BLaER1 (cell line): ENCODE measurements around the gene MMS19.
"Not testable (repeated sequence)": the region's sequence is repeated elsewhere in the genome, so short reads cannot be mapped to it uniquely, and the experiment has no call there.

Experiments used
- H3K27ac ChIP-seq: shearing (Covaris generic); formaldehyde crosslinking; 2 replicates; pipeline ENCODE4 v1.8.1; 2022
- H3K27me3 ChIP-seq: shearing (Covaris generic); formaldehyde crosslinking; 2 replicates; pipeline ENCODE4 v1.8.1; 2022
- H3K36me3 ChIP-seq: shearing (Covaris generic); formaldehyde crosslinking; 2 replicates; pipeline ENCODE4 v1.8.1; 2022
- H3K4me1 ChIP-seq: shearing (Covaris generic); formaldehyde crosslinking; 2 replicates; pipeline ENCODE4 v1.8.1; 2022
- H3K4me2 ChIP-seq: shearing (Covaris generic); formaldehyde crosslinking; 2 replicates; pipeline ENCODE4 v1.8.1; 2022
- H3K4me3 ChIP-seq: shearing (Covaris generic); formaldehyde crosslinking; 2 replicates; pipeline ENCODE4 v1.8.1; 2022
- H3K9ac ChIP-seq: shearing (Covaris generic); formaldehyde crosslinking; 2 replicates; pipeline ENCODE4 v1.8.1; 2022
- H3K9me3 ChIP-seq: shearing (Covaris generic); formaldehyde crosslinking; 2 replicates; pipeline ENCODE4 v1.8.1; 2022
- H4K20me1 ChIP-seq: shearing (Covaris generic); formaldehyde crosslinking; 2 replicates; pipeline ENCODE4 v1.8.1; 2022
- Cebpa-rat ChIP-seq: shearing (Covaris generic); IDR thresholded peaks from 2 replicates; pipeline ENCODE4 v1.8.1; 2022

Gene MMS19

DNA sequence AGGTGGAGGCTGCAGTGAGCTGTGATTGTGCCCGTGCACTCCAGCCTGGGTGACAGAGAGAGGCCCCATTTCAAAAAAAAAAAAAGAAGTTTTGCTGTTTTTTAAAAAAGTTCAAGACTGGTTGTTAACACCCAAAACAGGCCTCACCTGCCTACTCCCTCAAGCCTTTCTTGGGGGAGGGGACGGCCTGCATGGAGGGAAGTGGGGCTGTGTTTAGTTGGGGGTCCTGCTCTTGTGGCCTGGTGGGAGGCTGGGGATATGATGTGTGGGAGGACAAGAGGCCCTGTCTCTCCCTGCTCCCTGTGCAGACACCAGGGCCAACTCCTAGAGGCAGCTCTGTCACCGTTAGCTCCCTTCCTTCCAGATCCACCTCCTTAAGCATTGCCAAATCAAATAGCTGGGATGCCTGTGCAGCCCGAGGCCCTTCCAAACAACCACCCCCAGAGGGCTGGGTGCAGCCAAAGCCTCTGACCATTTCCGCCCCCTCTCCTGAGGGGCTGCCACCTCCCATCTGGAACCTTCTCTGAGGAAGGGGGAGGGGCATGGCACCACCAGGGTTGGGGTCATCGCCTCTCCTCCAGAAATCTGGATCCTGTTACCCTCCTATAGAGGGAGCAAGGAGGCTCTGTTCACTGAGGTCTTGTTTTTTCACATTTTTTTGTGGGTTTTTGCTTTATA lies 41.4 kb upstream of the MMS19 start:
- Histone ChIP-seq H3K4me2 (no peak overlapping the region), H4K20me1 (no peaks in the 10 kb centered on the region), H3K27ac (no peak overlapping the region)

DNA sequence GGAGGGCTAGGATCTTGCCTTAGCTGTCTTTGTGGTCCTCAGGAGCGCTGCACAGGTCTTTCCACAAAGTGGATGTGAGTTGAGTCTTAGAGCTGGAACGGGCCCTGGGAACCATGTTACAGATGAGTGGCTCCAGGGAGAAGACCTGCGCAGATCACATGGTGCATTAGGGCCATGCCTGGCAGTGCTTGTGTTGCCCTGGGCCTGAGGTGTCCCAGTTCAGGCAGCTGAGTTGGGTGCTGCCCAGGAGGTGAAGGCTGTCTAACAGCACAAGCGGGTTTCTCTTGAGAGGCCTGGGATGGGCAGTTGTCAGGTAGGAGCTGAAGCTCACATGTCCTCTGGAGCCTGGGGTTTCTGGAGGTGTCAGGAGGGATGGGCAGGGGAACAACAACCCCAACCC lies 40.6 kb upstream of the MMS19 start:
- H3K4me2 ChIP-seq = no peak overlapping the region
- TF ChIP-seq Cebpa-rat = no peak
- H3K27ac ChIP-seq = no peak overlapping the region

More for the DNA sequence above, 41.4 kb upstream of the MMS19 start:
- Histone ChIP-seq H3K36me3 (no peaks in the 10 kb centered on the region), H3K4me3 (no peak overlapping the region), H3K4me1 (peaks cover 22% of the 10 kb centered on the region), H3K9me3 (no peaks in the 10 kb centered on the region), H3K27me3 (no peaks in the 10 kb centered on the region), H3K9ac (no peak overlapping the region)
- no peak for TF ChIP-seq Cebpa-rat

DNA sequence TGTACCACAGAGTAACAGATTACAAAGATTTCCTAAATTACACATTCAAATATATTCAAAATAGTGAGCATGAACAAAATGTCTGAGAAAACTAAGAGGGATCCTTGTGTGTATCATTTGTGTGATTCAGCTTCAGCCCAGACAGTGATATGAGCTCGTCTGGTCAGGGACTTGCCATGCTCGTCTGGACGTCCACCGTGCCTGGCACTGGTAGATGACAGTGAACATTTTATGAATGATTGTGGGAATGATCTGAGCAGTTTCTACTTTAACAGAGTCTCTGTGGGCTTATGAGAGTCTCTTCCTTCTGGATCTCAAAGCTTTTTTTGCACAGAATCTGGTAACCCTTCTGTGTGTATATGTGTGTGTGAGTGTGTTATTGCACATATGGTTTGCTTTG lies 40.2 kb upstream of the MMS19 start:
- H3K27ac ChIP-seq = no peak overlapping the region

More for the DNA sequence above, 40.6 kb upstream of the MMS19 start:
- H3K9ac ChIP-seq = no peak overlapping the region
- H3K36me3 ChIP-seq = no peaks in the 10 kb centered on the region
- H4K20me1 ChIP-seq = no peaks in the 10 kb centered on the region
- H3K4me3 ChIP-seq = no peak overlapping the region
- H3K9me3 ChIP-seq = no peaks in the 10 kb centered on the region
- H3K4me1 ChIP-seq = peaks cover 21% of the 10 kb centered on the region
- no peaks in the 10 kb centered on the region for H3K27me3 ChIP-seq

DNA sequence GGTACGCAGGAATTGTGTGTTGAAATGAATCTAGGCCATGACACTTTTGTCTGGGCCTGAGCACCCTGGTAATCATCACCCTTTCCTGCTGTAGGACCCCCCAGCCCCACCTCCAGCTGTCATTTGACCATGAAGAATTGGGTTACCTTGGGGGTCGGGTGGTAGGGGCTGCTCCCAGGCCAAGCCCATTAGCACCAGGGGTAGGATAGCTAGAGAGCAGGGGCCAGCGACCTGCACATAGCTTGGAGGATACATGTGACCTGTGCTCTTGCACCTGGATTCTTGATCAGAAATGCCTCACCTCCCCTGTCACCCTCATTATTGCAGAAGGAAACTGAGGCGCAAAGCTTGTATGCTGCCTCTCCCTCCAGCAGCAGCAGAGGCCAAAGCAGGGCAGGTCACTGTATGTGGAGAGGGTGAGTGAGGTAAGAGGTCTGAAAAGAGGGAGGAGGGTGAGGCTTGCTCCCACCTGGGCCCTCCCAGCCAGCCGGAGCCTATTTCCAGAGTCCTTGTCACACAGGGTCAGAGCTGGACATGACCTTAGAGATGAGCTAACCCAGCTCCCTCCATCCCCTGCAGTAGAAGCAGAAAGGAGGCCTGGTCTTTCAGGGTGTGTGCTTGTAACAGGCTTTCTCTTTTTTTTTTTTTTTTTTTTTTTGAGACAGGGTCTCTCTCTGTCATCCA lies 39.1 kb upstream of the MMS19 start:
- Histone ChIP-seq H3K27ac (no peak overlapping the region), H3K36me3 (no peaks in the 10 kb centered on the region), H3K9ac (no peak overlapping the region), H3K4me2 (no peak overlapping the region), H3K4me3 (no peak overlapping the region), H4K20me1 (no peaks in the 10 kb centered on the region), H3K27me3 (no peaks in the 10 kb centered on the region), H3K9me3 (no peaks in the 10 kb centered on the region), H3K4me1 (peaks cover 6% of the 10 kb centered on the region)
- no peak for TF ChIP-seq Cebpa-rat

More for the DNA sequence above, 40.2 kb upstream of the MMS19 start:
- Histone ChIP-seq H3K9me3 (no peaks in the 10 kb centered on the region), H3K4me3 (no peak overlapping the region), H3K4me1 (peaks cover 17% of the 10 kb centered on the region), H4K20me1 (no peaks in the 10 kb centered on the region), H3K9ac (no peak overlapping the region), H3K4me2 (no peak overlapping the region), H3K36me3 (no peaks in the 10 kb centered on the region), H3K27me3 (no peaks in the 10 kb centered on the region)
- no peak for TF ChIP-seq Cebpa-rat

DNA sequence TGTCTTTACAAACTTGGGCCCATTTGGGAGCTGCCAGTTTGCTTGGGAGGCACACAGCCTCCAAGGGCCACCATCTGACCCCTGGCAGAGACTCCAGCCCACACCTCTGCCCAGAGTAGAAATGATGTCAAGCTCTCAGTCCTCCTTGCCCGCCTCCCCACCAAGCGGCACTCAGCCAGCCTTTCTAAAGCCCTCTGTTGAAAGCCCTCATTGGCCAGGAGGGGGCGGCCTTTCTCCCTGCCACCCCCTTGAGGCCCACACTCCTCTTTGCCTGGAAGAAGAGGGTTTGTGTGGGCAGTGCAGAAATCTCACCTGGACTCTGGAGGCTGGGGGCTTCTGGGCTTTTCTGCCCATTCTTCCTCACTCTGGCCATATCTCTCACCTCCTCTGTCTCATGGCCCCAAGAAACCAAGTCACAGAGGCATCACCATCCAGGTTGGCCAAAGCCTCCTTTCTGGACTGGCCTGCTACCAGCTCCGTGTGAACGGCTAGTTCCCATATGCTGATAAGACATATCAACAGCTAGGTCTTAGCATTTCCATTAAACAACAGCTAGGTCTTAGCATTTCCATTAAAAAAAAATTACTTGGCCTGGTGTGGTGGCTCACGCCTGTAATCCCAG lies 36.6 kb upstream of the MMS19 start:
- Histone ChIP-seq H4K20me1 (no peaks in the 10 kb centered on the region), H3K4me2 (no peak overlapping the region)

DNA sequence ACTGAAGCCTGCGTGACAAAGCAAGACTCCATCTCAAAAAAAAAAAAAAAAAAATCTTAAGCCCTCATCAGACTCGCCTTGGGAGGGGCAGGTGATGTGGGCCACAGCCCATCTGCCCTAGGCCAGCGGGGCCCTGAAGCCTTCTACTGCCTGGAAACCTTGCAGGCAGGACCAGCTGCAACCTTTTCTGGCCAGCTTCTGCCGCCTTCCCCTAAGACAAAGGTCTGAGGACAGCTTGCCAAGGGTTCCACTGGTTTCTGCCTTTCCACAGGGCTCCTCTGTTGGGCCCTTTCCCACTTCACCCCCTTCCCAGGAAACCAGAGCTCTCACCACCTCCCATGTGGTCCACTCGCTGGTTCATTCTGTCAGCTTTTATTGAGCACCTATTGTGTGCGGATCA lies 35.7 kb upstream of the MMS19 start:
- TF ChIP-seq Cebpa-rat = no peak

More for the DNA sequence above, 36.6 kb upstream of the MMS19 start:
- Histone ChIP-seq H3K9me3 (peaks cover under 1% of the 10 kb centered on the region; the same call in 1 of the 2 replicates), H3K36me3 (no peaks in the 10 kb centered on the region), H3K27me3 (no peaks in the 10 kb centered on the region), H3K27ac (no peak overlapping the region), H3K4me3 (no peak overlapping the region), H3K4me1 (no peaks in the 10 kb centered on the region), H3K9ac (no peak overlapping the region)
- no peak for TF ChIP-seq Cebpa-rat

DNA sequence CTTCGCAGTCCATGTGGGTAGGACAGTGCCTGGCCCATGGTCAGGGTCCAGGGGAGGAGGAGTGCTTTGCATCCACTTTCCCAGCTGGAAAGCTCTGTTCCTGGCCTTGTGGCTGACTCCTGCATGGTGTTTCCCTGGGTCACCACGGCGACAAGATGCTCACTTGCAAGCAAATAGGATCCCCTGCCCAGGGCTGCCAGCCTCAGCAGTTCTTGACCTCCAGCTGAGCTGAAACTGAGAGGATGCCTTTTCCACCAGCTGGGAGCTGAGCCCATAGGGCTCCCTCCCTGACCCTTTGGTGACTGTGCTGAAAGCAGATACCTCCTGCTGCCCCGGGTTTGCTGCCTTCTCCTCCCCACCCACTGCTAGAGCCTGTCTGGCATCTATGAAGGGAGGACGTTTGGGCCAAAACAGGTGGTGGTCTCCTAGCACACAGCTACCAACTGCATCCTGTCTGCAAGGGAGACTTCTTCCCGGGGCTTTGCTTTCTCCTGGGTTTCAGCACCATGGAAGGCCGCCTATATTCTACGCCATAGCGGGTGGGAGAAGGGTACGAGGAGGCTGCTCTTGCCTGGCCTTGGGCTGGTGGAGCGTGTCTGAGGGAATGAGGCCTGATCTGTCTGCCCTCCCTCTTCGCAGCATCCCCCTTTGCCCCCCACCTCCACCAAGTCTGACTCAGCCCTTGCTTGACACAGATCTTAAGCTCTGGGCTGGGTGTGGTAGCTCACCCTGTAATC lies 34.9 kb upstream of the MMS19 start:
- Histone ChIP-seq H3K4me1 (no peaks in the 10 kb centered on the region), H3K27ac (no peak overlapping the region), H3K9me3 (peaks cover 4% of the 10 kb centered on the region; the same call in 1 of the 2 replicates), H3K27me3 (no peaks in the 10 kb centered on the region), H3K4me3 (no peak overlapping the region), H3K36me3 (no peaks in the 10 kb centered on the region), H4K20me1 (no peaks in the 10 kb centered on the region), H3K4me2 (no peak overlapping the region), H3K9ac (no peak overlapping the region)
- no peak for TF ChIP-seq Cebpa-rat

More for the DNA sequence above, 35.7 kb upstream of the MMS19 start:
- H3K27ac ChIP-seq = no peak overlapping the region
- H3K27me3 ChIP-seq = no peaks in the 10 kb centered on the region
- no peaks in the 10 kb centered on the region for H3K36me3 ChIP-seq
- H3K4me2 ChIP-seq = no peak overlapping the region
- H3K9me3 ChIP-seq = peaks cover 4% of the 10 kb centered on the region; the same call in 1 of the 2 replicates
- no peaks in the 10 kb centered on the region for H4K20me1 ChIP-seq
- H3K4me3 ChIP-seq = no peak overlapping the region
- H3K4me1 ChIP-seq = no peaks in the 10 kb centered on the region
- no peak overlapping the region for H3K9ac ChIP-seq

DNA sequence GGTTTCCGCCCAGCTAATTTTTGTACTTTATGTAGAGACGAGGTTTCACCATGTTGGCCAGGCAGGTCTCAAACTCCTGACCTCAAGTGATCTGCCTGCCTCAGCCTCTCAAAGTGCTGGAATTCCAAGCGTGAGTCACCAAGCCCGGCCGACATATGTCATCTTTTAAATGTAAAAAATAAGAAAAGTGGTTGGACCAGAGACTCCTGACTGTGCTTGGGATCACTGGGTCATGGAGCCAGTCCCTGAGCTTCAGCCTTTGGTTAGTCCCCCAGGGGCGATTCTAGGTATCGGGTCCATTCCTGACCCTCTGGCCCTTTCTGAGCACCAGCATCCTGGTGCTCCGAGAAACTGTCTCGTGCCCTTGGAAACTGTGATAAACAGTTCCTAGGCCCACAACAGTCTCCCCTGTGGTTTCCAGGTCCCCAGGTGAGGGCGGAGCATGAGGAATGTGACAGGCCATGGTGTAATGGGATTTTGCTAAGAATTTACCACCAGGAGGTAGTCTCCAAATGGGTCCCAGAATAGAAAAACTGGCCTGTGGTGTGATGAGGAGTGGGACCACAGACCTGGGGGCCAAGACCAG lies 33.3 kb upstream of the MMS19 start:
- Histone ChIP-seq H3K9ac (no peak overlapping the region), H3K4me3 (no peak overlapping the region), H3K4me2 (no peak overlapping the region), H3K9me3 (peaks cover 4% of the 10 kb centered on the region; the same call in 1 of the 2 replicates), H3K27me3 (no peaks in the 10 kb centered on the region), H3K27ac (no peak overlapping the region), H4K20me1 (no peaks in the 10 kb centered on the region), H3K4me1 (no peaks in the 10 kb centered on the region), H3K36me3 (no peaks in the 10 kb centered on the region)
- TF ChIP-seq Cebpa-rat = no peak

DNA sequence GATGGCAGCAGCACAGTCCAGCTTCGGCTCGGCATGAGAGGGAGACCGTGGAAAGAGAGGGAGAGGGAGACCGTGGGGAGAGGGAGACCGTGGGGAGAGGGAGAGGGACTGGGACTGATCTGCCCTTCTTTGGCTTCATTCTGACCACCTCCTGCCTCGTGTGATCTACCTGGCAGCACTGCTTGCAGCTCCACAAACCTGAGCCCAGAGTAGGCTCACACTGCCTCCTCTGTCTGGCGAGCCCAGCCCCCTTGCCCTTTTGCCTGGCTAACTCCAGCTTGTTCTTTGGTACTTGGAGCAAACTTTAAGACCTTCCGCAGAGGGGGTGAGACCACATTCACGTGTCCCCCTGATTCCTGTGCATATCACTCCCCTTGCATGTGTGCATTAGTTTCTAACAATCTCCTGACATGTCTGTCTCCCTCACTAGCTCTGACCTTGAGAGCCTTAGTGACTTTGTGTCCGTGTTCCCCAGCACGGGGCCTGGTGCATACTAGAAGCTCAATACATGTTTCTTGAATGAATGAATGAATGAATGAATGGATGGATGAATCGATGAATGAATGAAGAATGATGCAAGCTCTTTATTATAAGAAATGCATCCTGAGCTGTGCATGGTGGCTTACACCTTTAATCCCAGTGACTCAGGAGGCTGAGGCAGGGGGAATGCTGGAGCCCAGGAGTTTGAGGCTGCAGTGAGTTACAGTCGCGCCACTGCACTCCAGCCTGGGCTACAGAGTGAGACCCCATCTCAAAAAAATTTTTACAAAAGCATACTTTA lies 31.7 kb upstream of the MMS19 start:
- Histone ChIP-seq H3K9me3 (peaks cover 4% of the 10 kb centered on the region; the same call in 1 of the 2 replicates), H3K4me1 (no peaks in the 10 kb centered on the region), H3K36me3 (no peaks in the 10 kb centered on the region), H4K20me1 (no peaks in the 10 kb centered on the region), H3K27me3 (no peaks in the 10 kb centered on the region), H3K4me2 (no peak overlapping the region), H3K9ac (no peak overlapping the region), H3K4me3 (no peak overlapping the region), H3K27ac (no peak overlapping the region)
- no peak for TF ChIP-seq Cebpa-rat

DNA sequence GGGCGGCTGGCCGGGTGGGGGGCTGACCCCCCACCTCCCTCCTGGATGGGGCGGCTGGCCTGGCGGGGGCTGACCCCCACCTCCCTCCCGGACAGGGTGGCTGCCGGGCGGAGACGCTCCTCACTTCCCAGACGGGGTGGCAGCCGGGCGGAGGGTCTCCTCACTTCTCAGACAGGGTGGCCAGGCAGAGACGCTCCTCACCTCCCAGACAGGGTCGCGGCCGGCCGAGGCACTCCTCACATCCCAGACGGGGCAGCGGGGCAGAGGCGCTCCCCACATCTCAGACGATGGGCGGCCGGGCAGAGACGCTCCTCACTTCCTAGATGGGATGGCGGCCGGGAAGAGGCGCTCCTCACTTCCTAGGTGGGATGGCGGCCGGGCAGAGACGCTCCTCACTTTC lies 30.7 kb upstream of the MMS19 start:
- not testable (repeated sequence) for H4K20me1 ChIP-seq, H3K27me3 ChIP-seq, H3K4me3 ChIP-seq

More for the DNA sequence above, 30.7 kb upstream of the MMS19 start:
- H3K4me2 ChIP-seq, H3K36me3 ChIP-seq, H3K27ac ChIP-seq, H3K9me3 ChIP-seq, H3K4me1 ChIP-seq, H3K9ac ChIP-seq: not testable (repeated sequence)
